Measurements from ENCODE around the gene UPP2. TPM values are rescaled to one million over a fixed set of nuclear protein-coding genes. Genes with fewer than 3 reads are reported as not detected.

Gene UPP2
- total and polyA plus RNA-seq, 2 of the 13 experiments (the other 11 are each of a cell fraction or from before 2014, with no cell fraction given): 0.07 to 0.28 TPM

GRCh38 chr2:158128168-158128973 lies 26.7 kb downstream of the UPP2 start (continued):
- TF ChIP-seq ELK4 (CRISPR knock-in tag; IDR thresholded peaks at IDR 0.05; ENCODE audit: borderline replicate concordance): no peak
- no peak for TF ChIP-seq STAT5B (CRISPR knock-in tag; IDR thresholded peaks at IDR 0.05)
- no peak for TF ChIP-seq ZNF724P (CRISPR knock-in tag; IDR thresholded peaks at IDR 0.05; ENCODE audit: borderline replicate concordance)
- TF ChIP-seq ZNF18 (CRISPR knock-in tag; IDR thresholded peaks at IDR 0.05; ENCODE audit: insufficient replicate concordance): peak; percentile 45
- no peak for TF ChIP-seq UBTF (CRISPR knock-in tag; IDR thresholded peaks at IDR 0.05)
- no peak for TF ChIP-seq ZNF891 (CRISPR knock-in tag; IDR thresholded peaks at IDR 0.05)
- TF ChIP-seq ZNF83 (CRISPR knock-in tag; IDR thresholded peaks at IDR 0.05; ENCODE audit: borderline replicate concordance): no peak
- no peak for TF ChIP-seq ZNF678 (CRISPR knock-in tag; IDR thresholded peaks at IDR 0.05)
- no peak for TF ChIP-seq ZNF703 (CRISPR knock-in tag; IDR thresholded peaks at IDR 0.05; ENCODE audit: borderline replicate concordance)
- TF ChIP-seq NPAS2 (CRISPR knock-in tag; IDR thresholded peaks at IDR 0.05; ENCODE audit: borderline replicate concordance): no peak
- no peak for TF ChIP-seq ZNF326 (CRISPR knock-in tag; IDR thresholded peaks at IDR 0.05; ENCODE audit: borderline replicate concordance)
- 0 out of 2 replicates have a peak, but pooled peaks have one; percentile 34 for TF ChIP-seq MAF1 (CRISPR knock-in tag; IDR thresholded peaks at IDR 0.05; ENCODE audit: borderline replicate concordance)
- 0 out of 2 replicates have a peak, but pooled peaks have one; percentile 28 for TF ChIP-seq SOX13 (IDR thresholded peaks at IDR 0.05)
- TF ChIP-seq SOX13 (CRISPR knock-in tag; conservative IDR thresholded peaks at IDR 0.05 in 1 of 2, IDR thresholded peaks at IDR 0.05 in 1 of 2): peak in 1 of 2 experiments; percentile 59; a peak in 2 of 4 replicates
- no peak for TF ChIP-seq ASH2L (IDR thresholded peaks at IDR 0.05; ENCODE audit: insufficient read length, low read depth, low read length)
- no peak for TF ChIP-seq AGO2 (optimal IDR thresholded peaks at IDR 0.05; ENCODE audit: low read depth, low read length)
- TF ChIP-seq KDM4B (CRISPR knock-in tag; IDR thresholded peaks at IDR 0.05): no peak
- no peak; the same call in 1 of the 2 replicates for TF ChIP-seq ZNF557 (CRISPR knock-in tag; IDR thresholded peaks at IDR 0.05)
